OCI-LY1 (cell line): ENCODE results near the gene SPTLC2.

Experiments
- EZH2 ChIP-seq: fragments of 200-600 bp; sonication (generic), shearing (Covaris generic); IDR thresholded peaks from 2 replicates; pipeline ENCODE4 v1.8.0; 2017; ENCODE audit warnings: borderline replicate concordance, mixed run types, mild to moderate bottlenecking, antibody characterized with exemption, low read length, moderate library complexity, mixed read lengths
- TF ChIP-seq, protein P1 (sequence below): fragments of 200-600 bp; sonication (generic), shearing (Covaris generic); IDR thresholded peaks from 2 replicates; pipeline ENCODE4 v1.5.1; 2017; ENCODE audit warnings: mild to moderate bottlenecking, antibody characterized with exemption, low read length, moderate library complexity, mixed read lengths

DNA sequence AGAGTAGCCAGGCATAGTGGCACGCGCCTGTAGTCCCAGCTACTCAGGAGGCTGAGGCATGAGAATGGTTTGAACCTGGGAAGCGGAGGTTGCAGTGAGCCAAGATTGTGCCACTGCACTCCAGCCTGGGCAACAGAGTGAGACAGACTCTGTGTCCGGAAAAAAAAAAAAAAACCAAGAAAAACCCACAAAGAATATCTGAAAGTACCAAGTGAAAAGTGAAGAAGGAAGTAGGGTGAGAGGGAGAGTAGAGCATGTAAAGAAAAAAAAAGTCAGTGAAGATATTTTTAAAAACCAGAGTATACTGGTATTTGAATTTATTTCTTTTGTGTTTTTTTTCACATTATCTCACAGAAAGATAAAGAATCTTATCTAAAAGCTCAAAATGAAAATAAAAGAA lies 74.5 kb downstream of the SPTLC2 start:
- TF ChIP-seq, protein P1, sequence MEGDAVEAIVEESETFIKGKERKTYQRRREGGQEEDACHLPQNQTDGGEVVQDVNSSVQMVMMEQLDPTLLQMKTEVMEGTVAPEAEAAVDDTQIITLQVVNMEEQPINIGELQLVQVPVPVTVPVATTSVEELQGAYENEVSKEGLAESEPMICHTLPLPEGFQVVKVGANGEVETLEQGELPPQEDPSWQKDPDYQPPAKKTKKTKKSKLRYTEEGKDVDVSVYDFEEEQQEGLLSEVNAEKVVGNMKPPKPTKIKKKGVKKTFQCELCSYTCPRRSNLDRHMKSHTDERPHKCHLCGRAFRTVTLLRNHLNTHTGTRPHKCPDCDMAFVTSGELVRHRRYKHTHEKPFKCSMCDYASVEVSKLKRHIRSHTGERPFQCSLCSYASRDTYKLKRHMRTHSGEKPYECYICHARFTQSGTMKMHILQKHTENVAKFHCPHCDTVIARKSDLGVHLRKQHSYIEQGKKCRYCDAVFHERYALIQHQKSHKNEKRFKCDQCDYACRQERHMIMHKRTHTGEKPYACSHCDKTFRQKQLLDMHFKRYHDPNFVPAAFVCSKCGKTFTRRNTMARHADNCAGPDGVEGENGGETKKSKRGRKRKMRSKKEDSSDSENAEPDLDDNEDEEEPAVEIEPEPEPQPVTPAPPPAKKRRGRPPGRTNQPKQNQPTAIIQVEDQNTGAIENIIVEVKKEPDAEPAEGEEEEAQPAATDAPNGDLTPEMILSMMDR, result no peak
- no peak for TF ChIP-seq EZH2
